HepG2 (cell line): ENCODE data around the gene PRSS36. TPM values are rescaled to one million over a fixed set of nuclear protein-coding genes. Genes with fewer than 3 reads are reported as not detected.
A peak's percentile ranks its signal among the peaks of the same experiment; 100 is the strongest.

Experiments
- BCL6 ChIP-seq: IDR thresholded peaks from 2 replicates; pipeline ENCODE4 v1.6.1; 2016; ENCODE audit warnings: missing genetic modification reagents, missing compliant biosample characterization
- CCAR2 ChIP-seq: fragments of 200-400 bp; formaldehyde crosslinking; optimal IDR thresholded peaks from 2 replicates; pipeline ENCODE3; 2018; ENCODE audit warnings: low read depth, mild to moderate bottlenecking, low read length, moderate library complexity
- ELF3 ChIP-seq: IDR thresholded peaks from 2 replicates; pipeline ENCODE4 v1.6.1; 2016; ENCODE audit warnings: missing genetic modification reagents, missing compliant biosample characterization
- FOSL2 ChIP-seq: sonication (generic); formaldehyde crosslinking; IDR thresholded peaks from 2 replicates; pipeline ENCODE4 v1.4.0; 2020; ENCODE audit warnings: missing genetic modification reagents
- FOXC1 ChIP-seq: sonication (generic); formaldehyde crosslinking; IDR thresholded peaks from 2 replicates; pipeline ENCODE4 v1.8.0; 2022; ENCODE audit warnings: mild to moderate bottlenecking, missing genetic modification reagents, borderline replicate concordance
- KMT2A ChIP-seq: sonication (generic); formaldehyde crosslinking; IDR thresholded peaks from 2 replicates; pipeline ENCODE4 v1.4.0; 2020; ENCODE audit warnings: missing genetic modification reagents
- MTF1 ChIP-seq: sonication (generic); formaldehyde crosslinking; IDR thresholded peaks from 2 replicates; pipeline ENCODE4 v1.5.0; 2020; ENCODE audit warnings: missing genetic modification reagents
- NCOA2 ChIP-seq: sonication (generic); formaldehyde crosslinking; IDR thresholded peaks from 2 replicates; pipeline ENCODE4 v1.8.0; 2022; ENCODE audit warnings: inconsistent platforms
- TAF1 ChIP-seq: sonication (generic); formaldehyde crosslinking; IDR thresholded peaks from 2 replicates; pipeline ENCODE4 v1.4.0; 2020; ENCODE audit warnings: missing genetic modification reagents
- ZNF484 ChIP-seq: sonication (generic); formaldehyde crosslinking; IDR thresholded peaks from 2 replicates; pipeline ENCODE4 v1.5.1; 2020; ENCODE audit warnings: mild to moderate bottlenecking, low read depth, missing genetic modification reagents, borderline replicate concordance
- ZNF605 ChIP-seq: sonication (generic); formaldehyde crosslinking; IDR thresholded peaks from 2 replicates; pipeline ENCODE4 v1.8.0; 2022; ENCODE audit warnings: mild to moderate bottlenecking, missing genetic modification reagents
- ZNF713 ChIP-seq: sonication (generic); formaldehyde crosslinking; IDR thresholded peaks from 2 replicates; pipeline ENCODE4 v1.4.0; 2020; ENCODE audit warnings: mild to moderate bottlenecking, missing genetic modification reagents
- ZNF746 ChIP-seq: sonication (generic); formaldehyde crosslinking; IDR thresholded peaks from 2 replicates; pipeline ENCODE4 v1.8.0; 2022; ENCODE audit warnings: mild to moderate bottlenecking, missing genetic modification reagents
- ZNF75D ChIP-seq: sonication (generic); formaldehyde crosslinking; IDR thresholded peaks from 2 replicates; pipeline ENCODE4 v1.8.1; 2023; ENCODE audit warnings: missing genetic modification reagents, mild to moderate bottlenecking, borderline replicate concordance
- ZNF792 ChIP-seq: IDR thresholded peaks from 2 replicates; pipeline ENCODE4 v1.6.1; 2016
- polyA plus RNA-seq, 8 experiments: library from polyadenylated mRNA; depleted of rRNA in 3 of 8; stranded (reverse) in 7 of 8; unstranded in 1 of 8; fragments of >200 nt; fragmentation: Illumina TruSeq in 4 of 8; extraction: Trizol in 4 of 8; gene quantifications; 2 replicates each; pipeline versions ENCODE4 v1.2.1 to v1.2.3, GENCODE V29; 2011 to 2016; ENCODE audit warnings: low read depth in 4 of 8, missing spikeins in 1 of 8, mixed read lengths in 1 of 8; ENCODE audit not compliant: insufficient read depth in 1 of 8
- total RNA-seq, 5 experiments: library from RNA; depleted of rRNA; stranded (reverse); fragments of >200 nt; fragmentation: Illumina TruSeq; extraction: Trizol; gene quantifications; 2 replicates each; pipeline ENCODE4 v1.2.3, GENCODE V29; 2016; ENCODE audit warnings: low read depth in 1 of 5
- TF ChIP-seq, protein P1 (sequence below): sonication (generic); formaldehyde crosslinking; IDR thresholded peaks from 2 replicates; pipeline ENCODE4; 2020; ENCODE audit warnings: missing genetic modification reagents, mild to moderate bottlenecking, borderline replicate concordance
- TF ChIP-seq, protein P2 (sequence below): sonication (generic); formaldehyde crosslinking; IDR thresholded peaks from 2 replicates; pipeline ENCODE4 v1.4.0; 2020; ENCODE audit warnings: mild to moderate bottlenecking, missing genetic modification reagents
- TF ChIP-seq, protein P3 (sequence below): sonication (generic); formaldehyde crosslinking; IDR thresholded peaks from 2 replicates; pipeline ENCODE4 v1.9.0; 2022; ENCODE audit warnings: low read depth, missing genetic modification reagents
- TF ChIP-seq, protein P4 (sequence below): sonication (generic); formaldehyde crosslinking; IDR thresholded peaks from 2 replicates; pipeline ENCODE4 v1.4.0; 2020; ENCODE audit warnings: mild to moderate bottlenecking, missing genetic modification reagents

Gene PRSS36
- total and polyA plus RNA-seq, 2 of the 13 experiments (the other 11 are each of a cell fraction or from before 2014, with no cell fraction given), result 1.5 to 2.1 TPM

DNA sequence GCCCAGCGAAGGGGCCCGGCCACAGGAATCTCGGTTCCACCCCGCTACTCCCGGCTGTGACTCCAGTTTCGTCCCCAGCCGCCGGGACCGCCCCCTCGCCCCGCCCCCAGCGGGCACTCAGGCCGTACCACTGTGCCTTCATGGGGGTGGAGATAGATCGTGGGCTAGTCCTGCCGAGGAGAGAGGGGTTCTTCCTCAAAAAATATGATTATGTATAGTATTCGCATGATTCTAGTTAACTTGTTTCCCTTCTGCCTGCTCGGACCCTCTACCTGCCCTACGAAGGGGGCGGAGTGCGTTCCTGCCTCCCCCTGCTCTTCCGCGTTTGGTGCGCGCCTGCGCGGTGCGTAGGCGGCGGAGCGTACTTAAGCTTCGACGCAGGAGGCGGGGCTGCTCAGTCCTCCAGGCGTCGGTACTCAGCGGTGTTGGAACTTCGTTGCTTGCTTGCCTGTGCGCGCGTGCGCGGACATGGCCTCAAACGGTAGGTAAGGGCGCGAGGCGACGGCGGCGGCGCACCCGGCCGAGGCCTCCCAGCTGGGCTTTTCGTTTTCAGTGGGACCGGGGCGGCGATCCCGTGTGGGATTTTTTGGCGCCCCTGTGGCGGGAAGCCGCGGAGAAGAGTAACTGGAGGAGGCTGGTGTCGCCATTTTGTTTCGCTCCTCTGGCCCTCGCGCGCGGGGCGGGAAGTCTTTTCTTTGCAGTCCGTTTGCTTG is 30.0 kb upstream of the PRSS36 start, which contains the start of gene FUS (continued):
- TF ChIP-seq, protein P1, sequence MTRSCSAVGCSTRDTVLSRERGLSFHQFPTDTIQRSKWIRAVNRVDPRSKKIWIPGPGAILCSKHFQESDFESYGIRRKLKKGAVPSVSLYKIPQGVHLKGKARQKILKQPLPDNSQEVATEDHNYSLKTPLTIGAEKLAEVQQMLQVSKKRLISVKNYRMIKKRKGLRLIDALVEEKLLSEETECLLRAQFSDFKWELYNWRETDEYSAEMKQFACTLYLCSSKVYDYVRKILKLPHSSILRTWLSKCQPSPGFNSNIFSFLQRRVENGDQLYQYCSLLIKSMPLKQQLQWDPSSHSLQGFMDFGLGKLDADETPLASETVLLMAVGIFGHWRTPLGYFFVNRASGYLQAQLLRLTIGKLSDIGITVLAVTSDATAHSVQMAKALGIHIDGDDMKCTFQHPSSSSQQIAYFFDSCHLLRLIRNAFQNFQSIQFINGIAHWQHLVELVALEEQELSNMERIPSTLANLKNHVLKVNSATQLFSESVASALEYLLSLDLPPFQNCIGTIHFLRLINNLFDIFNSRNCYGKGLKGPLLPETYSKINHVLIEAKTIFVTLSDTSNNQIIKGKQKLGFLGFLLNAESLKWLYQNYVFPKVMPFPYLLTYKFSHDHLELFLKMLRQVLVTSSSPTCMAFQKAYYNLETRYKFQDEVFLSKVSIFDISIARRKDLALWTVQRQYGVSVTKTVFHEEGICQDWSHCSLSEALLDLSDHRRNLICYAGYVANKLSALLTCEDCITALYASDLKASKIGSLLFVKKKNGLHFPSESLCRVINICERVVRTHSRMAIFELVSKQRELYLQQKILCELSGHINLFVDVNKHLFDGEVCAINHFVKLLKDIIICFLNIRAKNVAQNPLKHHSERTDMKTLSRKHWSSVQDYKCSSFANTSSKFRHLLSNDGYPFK (CRISPR knock-in tag), result peak; percentile 97
- TF ChIP-seq ZNF484 (CRISPR knock-in tag), result peak; percentile 77; the same call in 1 of the 2 replicates
- peak; percentile 95 for TF ChIP-seq FOXC1 (CRISPR knock-in tag)
- TF ChIP-seq CCAR2, result peak; percentile 26
- TF ChIP-seq ZNF605, result peak; percentile 14; the same call in 1 of the 2 replicates
- TF ChIP-seq MTF1, result no peak
- TF ChIP-seq, protein P2, sequence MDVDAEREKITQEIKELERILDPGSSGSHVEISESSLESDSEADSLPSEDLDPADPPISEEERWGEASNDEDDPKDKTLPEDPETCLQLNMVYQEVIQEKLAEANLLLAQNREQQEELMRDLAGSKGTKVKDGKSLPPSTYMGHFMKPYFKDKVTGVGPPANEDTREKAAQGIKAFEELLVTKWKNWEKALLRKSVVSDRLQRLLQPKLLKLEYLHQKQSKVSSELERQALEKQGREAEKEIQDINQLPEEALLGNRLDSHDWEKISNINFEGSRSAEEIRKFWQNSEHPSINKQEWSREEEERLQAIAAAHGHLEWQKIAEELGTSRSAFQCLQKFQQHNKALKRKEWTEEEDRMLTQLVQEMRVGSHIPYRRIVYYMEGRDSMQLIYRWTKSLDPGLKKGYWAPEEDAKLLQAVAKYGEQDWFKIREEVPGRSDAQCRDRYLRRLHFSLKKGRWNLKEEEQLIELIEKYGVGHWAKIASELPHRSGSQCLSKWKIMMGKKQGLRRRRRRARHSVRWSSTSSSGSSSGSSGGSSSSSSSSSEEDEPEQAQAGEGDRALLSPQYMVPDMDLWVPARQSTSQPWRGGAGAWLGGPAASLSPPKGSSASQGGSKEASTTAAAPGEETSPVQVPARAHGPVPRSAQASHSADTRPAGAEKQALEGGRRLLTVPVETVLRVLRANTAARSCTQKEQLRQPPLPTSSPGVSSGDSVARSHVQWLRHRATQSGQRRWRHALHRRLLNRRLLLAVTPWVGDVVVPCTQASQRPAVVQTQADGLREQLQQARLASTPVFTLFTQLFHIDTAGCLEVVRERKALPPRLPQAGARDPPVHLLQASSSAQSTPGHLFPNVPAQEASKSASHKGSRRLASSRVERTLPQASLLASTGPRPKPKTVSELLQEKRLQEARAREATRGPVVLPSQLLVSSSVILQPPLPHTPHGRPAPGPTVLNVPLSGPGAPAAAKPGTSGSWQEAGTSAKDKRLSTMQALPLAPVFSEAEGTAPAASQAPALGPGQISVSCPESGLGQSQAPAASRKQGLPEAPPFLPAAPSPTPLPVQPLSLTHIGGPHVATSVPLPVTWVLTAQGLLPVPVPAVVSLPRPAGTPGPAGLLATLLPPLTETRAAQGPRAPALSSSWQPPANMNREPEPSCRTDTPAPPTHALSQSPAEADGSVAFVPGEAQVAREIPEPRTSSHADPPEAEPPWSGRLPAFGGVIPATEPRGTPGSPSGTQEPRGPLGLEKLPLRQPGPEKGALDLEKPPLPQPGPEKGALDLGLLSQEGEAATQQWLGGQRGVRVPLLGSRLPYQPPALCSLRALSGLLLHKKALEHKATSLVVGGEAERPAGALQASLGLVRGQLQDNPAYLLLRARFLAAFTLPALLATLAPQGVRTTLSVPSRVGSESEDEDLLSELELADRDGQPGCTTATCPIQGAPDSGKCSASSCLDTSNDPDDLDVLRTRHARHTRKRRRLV, result peak; percentile 90
- TF ChIP-seq ZNF75D (CRISPR knock-in tag), result peak; percentile 71; the same call in 1 of the 2 replicates
- TF ChIP-seq ZNF746 (CRISPR knock-in tag), result peak; percentile 86
- TF ChIP-seq ZNF713 (CRISPR knock-in tag), result peak; percentile 36; the same call in 1 of the 2 replicates
- TF ChIP-seq NCOA2 (CRISPR knock-in tag), result peak; percentile 67
- TF ChIP-seq FOSL2 (CRISPR knock-in tag), result peak; percentile 58
- peak; percentile 99 for TF ChIP-seq ZNF792 (CRISPR knock-in tag)
- TF ChIP-seq BCL6 (CRISPR knock-in tag), result peak; percentile 79
- TF ChIP-seq, protein P3, sequence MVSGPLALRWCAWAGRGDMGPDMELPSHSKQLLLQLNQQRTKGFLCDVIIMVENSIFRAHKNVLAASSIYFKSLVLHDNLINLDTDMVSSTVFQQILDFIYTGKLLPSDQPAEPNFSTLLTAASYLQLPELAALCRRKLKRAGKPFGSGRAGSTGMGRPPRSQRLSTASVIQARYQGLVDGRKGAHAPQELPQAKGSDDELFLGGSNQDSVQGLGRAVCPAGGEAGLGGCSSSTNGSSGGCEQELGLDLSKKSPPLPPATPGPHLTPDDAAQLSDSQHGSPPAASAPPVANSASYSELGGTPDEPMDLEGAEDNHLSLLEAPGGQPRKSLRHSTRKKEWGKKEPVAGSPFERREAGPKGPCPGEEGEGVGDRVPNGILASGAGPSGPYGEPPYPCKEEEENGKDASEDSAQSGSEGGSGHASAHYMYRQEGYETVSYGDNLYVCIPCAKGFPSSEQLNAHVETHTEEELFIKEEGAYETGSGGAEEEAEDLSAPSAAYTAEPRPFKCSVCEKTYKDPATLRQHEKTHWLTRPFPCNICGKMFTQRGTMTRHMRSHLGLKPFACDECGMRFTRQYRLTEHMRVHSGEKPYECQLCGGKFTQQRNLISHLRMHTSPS (CRISPR knock-in tag), result peak; percentile 80; the same call in 1 of the 2 replicates
- TF ChIP-seq TAF1 (CRISPR knock-in tag), result peak; percentile 100
- TF ChIP-seq KMT2A (CRISPR knock-in tag), result no peak; the same call in none of the 2 replicates
- TF ChIP-seq, protein P4, sequence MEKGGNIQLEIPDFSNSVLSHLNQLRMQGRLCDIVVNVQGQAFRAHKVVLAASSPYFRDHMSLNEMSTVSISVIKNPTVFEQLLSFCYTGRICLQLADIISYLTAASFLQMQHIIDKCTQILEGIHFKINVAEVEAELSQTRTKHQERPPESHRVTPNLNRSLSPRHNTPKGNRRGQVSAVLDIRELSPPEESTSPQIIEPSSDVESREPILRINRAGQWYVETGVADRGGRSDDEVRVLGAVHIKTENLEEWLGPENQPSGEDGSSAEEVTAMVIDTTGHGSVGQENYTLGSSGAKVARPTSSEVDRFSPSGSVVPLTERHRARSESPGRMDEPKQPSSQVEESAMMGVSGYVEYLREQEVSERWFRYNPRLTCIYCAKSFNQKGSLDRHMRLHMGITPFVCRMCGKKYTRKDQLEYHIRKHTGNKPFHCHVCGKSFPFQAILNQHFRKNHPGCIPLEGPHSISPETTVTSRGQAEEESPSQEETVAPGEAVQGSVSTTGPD (CRISPR knock-in tag), result peak; percentile 42; the same call in 1 of the 2 replicates
- TF ChIP-seq ELF3 (CRISPR knock-in tag), result peak; percentile 75; the same call in 1 of the 2 replicates
